Dermis blood vessel endothelial cell (primary cell): ENCODE results near the gene SYPL2. TPM values are rescaled to one million over a fixed set of nuclear protein-coding genes. Genes with fewer than 3 reads are reported as not detected.

ENCODE experiments used
- DNase-seq: peaks from one replicate; pipeline ENCODE4 v3.0.0; 2010
- total RNA-seq: library from RNA; depleted of rRNA; stranded (reverse); fragments of >200 nt; gene quantifications from 2 replicates; pipeline ENCODE4 v1.2.3, GENCODE V29; 2014

The SYPL2 gene
- total RNA-seq, 1 donor from 2014 or later, result not detected

DNA sequence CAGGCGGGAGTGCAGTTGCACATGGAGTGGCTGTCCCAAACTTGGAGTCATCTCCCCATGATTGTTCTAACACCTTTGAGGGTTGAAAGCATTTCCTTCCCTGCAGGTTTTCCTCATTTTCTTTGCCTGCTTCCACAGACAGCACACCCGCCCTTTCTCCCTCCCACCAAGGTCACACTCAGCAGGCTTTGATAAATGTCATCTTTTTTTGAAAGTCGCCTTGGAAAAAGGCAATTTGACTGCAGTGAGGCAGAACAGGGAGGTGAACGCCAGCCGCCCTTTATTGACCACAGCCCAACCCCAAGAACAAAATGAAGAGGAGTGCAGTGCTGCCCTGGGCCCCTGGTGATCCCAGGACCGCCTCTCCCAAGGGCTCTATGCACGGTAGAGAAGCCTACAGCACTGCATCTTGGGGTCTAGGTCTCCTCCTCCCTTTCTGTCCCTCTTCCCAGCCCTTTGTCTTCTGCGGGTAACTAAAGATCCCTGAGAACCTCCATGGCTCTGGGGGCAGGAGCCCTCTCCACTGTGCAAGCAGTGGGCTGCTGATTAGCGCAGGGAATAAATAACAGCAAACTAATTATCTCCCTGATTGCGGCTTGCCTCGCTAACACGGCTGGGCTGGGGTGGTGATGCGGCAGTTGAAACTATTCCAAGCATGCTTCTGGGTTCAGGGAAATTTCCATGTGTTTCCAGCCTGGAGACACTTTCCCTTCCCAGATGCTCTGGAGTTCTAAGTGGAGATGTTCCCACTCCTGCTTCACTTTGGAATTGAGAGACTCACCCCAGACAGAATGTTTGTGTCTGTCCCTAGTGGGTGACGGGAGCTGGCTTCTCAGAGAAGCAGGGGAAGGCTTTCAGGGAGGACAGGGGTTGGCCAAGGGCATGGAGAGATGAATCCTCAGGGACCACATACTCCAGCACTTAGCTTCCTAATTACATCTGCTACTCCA lies 54.9 kb downstream of the SYPL2 start:
- no peak for DNase-seq

DNA sequence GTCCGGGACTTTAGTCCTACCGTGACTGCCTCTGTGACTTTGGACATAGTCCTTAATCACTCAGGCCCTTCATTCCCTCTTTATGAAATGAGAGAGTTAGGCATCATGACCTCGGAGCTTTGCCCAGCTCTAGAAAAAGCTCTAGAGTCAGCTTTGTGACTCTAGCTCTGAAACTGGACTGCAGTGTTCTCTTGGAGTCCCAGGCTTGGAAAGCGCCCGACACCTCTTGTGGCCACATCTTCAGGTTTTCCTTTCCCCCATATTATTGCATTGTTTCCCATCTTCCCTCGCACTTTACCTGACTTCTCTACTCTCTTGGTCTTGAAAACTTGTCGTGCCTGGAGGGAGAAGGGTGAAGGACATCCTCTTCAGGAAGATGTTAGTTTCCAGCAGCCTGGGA lies 55.7 kb downstream of the SYPL2 start:
- DNase-seq, result no peak

DNA sequence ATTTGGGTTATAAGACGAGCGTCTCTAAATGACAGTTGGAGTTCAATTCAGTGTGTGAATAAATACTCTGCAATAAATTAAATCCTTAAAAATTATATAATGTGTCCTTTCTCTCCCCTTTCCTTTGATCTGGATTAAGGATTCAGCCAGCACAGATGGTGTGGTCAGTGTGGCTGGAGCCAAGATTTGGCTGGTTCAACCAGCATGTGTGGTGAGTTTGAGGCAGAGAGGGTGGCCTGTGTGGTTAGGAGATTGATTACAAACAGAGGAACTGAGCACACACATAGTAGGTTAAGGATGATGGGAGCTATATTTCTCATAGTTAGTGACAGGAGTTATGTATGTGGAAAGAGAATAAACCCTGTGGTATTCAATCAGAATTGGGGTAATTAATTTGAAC lies 57.4 kb downstream of the SYPL2 start:
- DNase-seq, result no peak

DNA sequence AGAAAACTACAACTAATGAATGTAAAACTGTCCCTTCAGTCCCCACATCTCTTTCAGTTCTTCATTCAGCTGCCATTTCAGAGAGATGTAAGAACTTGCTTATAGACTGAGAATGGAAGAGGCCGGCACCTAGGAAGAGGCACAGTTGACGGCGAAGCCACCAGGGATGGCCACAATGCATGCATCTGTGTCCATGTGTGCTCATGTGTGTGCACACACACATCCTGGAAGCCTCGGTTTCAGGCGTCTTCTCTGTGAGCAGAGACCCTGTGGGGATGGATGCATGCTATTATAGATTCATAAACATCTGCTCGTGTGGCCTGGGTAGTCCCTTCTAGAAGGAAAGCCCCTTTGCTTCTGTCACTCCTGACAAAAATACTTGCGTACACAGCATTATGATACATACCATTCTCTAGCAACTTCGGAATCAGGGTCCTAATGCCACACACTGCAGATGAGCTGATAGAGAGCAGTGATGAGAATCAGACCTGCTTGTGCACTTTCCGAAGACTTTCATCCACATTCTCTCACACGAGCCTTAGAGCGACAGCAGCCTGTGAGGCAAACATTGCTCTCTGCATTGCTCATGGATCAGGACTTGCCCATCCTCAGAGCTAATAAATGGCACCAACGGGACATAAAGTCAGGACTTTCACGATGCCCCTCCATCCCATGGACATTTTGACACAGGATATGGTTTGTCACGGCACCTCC lies 60.9 kb downstream of the SYPL2 start:
- no peak for DNase-seq

DNA sequence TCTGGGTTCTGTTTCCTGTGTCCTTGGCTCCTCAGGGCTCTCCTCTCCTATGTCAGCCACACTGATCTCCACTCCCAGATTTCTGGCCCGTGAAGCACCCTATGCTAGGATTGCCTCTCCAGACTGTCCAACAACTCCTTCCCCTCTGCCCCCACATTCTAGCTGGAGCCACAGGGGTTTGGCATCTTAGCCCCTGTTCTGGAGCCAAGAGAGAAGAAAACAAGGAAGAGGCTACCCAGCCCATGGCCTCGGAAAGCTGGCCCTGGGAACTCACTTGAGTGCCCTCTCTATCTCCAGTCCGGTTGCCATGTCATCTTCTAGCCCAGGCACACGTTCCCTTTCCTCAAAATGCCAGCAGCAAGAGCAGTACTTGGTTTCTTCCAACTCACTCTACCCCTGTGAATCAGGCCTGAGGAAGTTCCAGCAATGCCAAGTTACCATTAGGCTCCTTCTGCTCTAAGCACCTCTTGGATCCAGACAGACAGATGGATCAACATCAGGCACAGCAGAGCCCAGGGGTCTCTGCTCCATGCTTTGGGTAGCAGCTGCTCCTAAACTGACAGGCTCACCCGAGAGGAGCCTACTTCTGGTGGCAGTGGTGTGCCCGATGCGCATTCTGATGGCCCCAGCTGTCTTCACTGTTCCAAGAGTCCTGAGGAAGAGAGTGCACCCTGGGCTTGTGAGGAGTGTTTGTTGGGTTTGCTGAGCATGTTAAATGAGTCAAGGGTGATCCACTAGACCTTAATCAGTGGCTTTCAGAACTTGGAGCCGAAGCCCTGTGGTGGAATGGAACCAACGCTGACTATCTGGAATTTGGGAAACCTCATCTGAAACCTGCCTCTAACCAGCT lies 61.7 kb downstream of the SYPL2 start:
- DNase-seq, result no peak

DNA sequence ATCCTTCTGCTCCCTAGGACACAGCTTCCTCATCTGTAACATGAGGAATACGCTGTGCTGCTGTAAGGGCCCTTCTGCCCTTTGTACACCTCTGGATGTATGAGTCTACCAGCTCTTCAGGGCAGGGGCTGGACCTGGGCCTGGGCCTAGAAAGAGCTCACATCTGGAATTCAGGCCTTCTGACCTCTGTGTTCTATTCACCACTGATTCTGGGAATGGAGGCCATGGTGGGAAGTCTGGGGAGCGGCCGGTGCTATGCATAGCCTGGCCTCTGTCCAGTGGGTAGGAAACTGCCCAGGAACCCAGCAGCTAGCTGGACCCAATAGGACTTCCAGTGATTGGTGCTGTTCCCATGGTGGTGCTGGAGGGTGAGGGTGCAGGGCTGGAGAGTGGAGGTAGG lies 62.4 kb downstream of the SYPL2 start:
- no peak for DNase-seq

DNA sequence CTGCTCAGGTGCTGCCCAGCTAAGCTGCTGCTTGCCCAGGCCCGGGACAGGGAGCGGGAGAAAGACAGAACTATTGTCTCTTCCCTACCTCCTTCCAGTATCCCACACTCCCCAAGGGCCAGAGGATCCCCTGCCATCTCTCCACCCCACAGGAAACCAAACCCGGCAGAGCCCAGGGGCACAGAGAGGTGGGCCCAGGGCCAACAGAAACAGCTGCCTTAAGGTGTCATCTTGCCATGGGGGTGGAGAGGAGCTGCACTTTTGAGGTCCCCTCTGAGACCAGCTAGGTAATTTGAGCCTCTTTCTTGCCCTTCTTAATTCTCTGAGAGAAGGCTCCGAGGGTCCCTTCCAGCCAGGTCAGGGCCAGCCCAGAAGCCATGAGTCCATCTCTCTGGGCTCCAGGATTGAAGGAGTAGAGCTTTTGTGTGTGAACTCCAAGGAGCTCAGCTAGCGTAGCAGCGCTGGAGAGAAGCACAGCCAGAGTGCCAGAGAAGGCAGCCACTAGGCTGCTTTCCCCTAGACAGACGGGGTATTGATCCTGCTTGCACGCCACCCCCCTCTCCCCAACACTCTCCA lies 63.6 kb downstream of the SYPL2 start:
- DNase-seq, result no peak

DNA sequence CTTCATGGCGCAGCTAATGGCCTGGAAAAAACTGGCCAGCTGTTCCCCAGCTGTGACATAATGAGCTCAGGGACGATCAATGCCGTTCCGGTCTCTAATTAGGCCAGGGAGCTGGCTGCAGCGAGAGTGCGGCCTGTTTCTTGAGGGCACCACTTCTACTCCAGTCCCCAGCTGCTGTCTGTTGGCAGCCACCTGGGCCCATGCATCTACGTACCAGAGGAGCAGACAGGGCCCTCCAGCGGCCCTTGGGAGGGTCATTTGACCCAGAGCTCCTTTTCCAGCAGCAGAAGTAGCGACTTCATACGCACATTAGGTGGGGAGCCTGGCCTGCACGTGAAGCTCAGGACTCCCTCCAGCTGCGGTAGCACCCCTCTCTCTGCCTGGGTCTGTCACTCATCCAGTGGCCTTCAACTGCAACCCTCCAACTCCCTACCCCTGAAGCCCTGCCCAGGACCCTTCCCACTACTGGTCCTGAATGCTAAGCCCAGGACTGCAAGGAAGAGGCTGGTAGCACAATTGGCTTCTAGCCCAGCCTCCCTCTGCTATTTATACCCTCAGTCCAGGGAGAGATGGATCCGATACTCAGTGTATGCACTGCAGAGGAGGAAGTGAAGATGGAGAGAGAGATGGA lies 64.2 kb downstream of the SYPL2 start:
- no peak for DNase-seq

DNA sequence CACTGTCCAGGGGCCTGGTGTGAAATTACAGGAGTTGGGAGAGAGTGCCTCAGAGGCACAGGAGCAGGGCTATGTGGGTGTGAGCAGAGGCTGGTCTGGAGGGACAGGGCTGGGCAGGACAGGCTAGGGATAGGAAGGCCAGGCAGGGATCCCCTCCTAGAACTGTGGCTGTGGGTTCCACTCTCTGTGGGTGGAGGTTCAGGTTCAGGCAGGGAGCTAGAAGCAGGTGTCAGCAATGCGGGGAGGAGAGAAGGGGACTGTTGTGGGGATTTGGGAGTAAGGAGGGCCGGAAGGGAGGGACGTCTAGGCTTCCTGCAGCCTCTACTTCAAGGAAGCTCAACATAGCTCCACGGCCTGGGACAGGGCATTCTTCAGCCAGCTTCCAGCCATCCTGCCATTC lies 65.0 kb downstream of the SYPL2 start:
- no peak for DNase-seq

Other genes starting within 250 kb of the SYPL2 start
- gene CELSR2, start 217.0 kb upstream of the SYPL2 start, total RNA-seq, result 1.4 and 1.8 TPM in 2 replicates
- gene PSRC1, start 183.4 kb upstream of the SYPL2 start, total RNA-seq, result 1.0 and 8.4 TPM in 2 replicates
- gene MYBPHL, start 159.5 kb upstream of the SYPL2 start, total RNA-seq, result not detected in 2 replicates
- gene SORT1, start 68.6 kb upstream of the SYPL2 start, total RNA-seq, result 16.7 and 17.4 TPM in 2 replicates
- 45.3 and 55.1 TPM in 2 replicates for gene PSMA5, start 40.1 kb upstream of the SYPL2 start, total RNA-seq
- 1.3 and 1.5 TPM in 2 replicates for gene ATXN7L2, start 17.4 kb downstream of the SYPL2 start, total RNA-seq
- gene CYB561D1, start 27.5 kb downstream of the SYPL2 start, total RNA-seq, result 6.5 and 7.5 TPM in 2 replicates
- 0.65 and 1.7 TPM in 2 replicates for gene AMIGO1, start 43.2 kb downstream of the SYPL2 start, total RNA-seq
- gene GPR61, start 73.3 kb downstream of the SYPL2 start, total RNA-seq, result under 0.01 TPM in 1 of 2 replicates, not detected in the other
- gene GNAI3, start 82.1 kb downstream of the SYPL2 start, total RNA-seq, result 16.3 and 22.9 TPM in 2 replicates
- gene GNAT2, start 153.1 kb downstream of the SYPL2 start, total RNA-seq, result not detected in 2 replicates
- gene AMPD2, start 153.3 kb downstream of the SYPL2 start, total RNA-seq, result 32.0 and 40.4 TPM in 2 replicates
- gene GSTM4, start 189.6 kb downstream of the SYPL2 start, total RNA-seq, result 1.5 and 2.7 TPM in 2 replicates
- 4.0 and 4.1 TPM in 2 replicates for gene GSTM2, start 201.5 kb downstream of the SYPL2 start, total RNA-seq
- 8.5 TPM in 1 of 2 replicates, not detected in the other for gene GSTM1, start 221.3 kb downstream of the SYPL2 start, total RNA-seq
- under 0.01 TPM in 1 of 2 replicates, not detected in the other for gene GSTM5, start 245.7 kb downstream of the SYPL2 start, total RNA-seq